Activated T-helper 1 cell treated with anti-CD3 and anti-CD28 coated beads, Interleukin-2, amount 50 U/mL, for 16 hours (primary cell): ENCODE measurements around the gene DPH2.

Source experiments
- DNase-seq, 2 donors: peaks; one replicate each; pipeline ENCODE4 v3.0.0-alpha.2; 2020; ENCODE audit warnings: low read depth in 1 of 2, low spot score in 1 of 2

The DPH2 gene

DNA sequence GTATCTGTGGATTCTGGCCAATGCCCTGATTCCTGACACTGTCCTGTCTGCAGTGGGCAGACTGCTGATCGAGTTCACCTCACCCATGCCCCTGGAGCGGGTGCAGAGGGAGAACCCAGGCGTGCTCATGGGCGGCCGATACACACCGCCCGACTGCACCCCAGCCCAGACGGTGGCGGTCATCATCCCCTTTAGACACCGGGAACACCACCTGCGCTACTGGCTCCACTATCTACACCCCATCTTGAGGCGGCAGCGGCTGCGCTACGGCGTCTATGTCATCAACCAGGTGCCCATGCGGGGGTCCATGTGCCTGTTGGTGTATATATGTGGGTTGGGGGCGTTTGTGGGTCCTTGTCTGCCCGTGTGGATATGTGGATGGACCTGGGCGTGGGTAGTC is 11.8 kb downstream of the DPH2 start:
- DNase-seq = no peak

DNA sequence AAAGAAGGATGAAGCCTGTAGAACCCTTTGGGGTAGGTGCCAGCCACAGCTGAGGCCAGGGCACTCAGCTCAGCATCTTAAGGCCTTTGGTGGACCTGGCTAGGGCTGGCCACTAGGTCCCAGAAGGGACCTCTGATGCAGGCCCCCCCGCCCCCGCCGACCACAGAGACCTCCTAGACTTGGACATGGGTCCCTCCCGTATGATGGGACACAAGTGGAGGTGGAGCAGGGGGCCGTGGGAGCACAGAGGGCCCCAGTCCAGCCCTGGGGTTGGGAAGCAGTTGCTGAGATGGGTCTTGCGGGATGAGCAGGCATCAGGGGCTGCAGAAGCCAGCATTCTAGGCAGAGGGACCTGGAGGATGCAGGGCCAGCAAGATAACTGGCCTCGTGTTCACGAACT is 12.4 kb downstream of the DPH2 start:
- DNase-seq = no peak

DNA sequence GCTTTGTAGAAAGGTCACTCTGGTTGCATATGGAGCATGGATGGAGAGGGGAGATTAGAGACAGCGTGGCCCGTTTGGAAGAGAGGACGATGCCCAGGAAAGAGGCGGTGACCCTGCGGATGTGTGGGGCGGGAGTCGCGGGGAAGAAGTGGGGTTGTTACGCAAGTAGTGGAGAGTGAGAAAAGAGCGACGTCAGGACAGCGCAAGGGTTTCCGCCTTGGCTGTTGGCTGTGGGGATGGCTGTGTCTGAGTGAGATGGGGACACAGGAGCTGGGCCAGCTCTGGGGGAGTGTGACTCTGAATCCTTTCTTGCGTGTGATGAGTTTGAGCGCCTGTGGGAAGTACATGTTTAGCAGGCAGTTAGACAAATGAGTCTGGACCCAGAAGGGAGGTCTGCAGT is 13.0 kb downstream of the DPH2 start:
- DNase-seq = no peak

DNA sequence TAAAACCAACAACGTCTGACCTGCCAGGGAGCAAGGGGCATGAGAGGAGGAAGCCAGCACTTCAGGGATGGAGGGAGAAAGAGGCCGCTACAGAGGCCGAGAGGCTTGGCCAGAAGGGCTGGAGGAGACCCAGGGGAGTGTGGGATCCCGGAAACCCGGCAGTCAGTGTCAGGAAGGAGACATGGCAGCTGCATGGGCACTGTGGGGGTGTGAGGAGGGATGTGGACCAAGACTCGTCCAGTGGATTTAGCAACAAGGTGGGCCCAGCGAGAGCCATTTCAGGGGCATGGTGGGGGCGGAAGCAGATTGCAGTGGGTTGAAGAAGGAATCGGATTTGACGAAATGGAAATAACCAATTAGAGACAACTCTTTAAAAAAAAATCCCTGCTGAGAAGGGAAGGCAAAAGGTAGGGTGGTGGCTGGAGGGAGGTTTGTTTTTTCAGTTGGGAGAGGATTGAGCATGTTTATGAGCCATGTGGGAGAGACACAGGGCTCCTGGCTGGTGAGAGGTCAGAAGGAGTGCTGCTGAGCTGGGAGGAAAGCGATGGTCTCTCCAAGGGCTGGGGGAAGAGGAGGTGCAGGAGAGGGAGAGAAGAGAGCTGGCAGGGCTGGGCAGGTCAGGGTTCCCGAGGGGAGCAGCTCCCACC is 13.6 kb downstream of the DPH2 start:
- no peak for DNase-seq

DNA sequence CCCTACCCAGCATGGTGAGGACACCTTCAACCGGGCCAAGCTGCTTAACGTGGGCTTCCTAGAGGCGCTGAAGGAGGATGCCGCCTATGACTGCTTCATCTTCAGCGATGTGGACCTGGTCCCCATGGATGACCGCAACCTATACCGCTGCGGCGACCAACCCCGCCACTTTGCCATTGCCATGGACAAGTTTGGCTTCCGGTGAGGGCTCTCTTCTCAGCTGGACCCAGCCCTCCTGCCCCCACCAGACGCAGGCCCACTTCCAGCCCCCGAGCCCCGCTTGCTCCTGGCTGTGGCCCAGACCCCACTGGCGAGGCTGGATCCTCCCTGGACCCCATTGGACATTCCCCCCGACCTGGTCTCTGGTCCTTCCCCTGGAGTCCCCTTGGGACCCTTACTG is 15.0 kb downstream of the DPH2 start:
- DNase-seq = no peak

DNA sequence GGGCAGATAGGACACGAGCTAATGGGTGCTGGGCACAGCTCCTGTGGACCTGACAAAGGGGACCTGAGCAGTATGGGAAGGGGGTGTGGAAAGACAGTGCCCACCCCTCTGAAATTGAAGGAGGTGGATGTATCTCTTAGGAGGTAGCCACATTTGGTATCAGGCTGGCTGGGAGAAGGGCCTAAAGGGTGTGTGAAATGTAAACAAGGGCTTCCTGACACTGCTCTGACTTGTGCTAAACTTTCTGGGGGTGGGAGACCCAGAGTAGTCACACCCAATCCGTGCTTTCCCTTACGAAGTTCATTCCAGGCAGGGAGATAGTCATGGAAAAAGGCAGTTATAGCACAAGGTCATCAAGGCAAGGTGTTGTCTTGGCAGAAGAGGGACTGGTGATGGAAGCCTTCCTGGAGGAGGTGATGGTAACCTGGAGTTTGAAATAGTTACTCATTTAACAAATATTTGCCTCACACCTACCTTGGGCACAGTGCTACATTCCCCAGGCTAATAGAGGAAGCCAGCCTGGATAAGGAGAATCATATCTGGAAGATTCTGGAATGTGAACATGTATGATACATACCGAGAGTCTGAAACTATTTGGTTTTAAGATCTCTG is 16.3 kb downstream of the DPH2 start:
- DNase-seq = no peak

DNA sequence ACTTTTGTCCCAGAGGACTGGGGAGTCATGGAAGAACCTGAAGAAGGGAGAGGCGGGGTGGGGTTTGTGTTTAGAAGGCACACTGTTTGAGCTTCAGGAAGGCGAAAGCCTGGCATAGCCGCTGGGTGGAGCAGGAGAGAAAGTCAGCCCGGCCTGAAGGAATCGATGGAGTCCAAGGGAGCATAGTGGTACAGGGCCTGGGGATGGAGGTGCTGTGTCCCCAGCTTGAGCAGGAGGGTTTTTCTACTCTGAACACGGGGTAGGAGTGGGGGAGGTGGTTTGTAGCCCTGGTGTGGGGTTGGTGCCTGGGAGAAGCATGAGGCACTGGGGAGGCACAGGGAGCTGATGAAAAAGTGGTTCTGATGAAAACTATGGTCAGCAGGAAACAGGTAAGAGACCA is 16.9 kb downstream of the DPH2 start:
- DNase-seq = no peak

DNA sequence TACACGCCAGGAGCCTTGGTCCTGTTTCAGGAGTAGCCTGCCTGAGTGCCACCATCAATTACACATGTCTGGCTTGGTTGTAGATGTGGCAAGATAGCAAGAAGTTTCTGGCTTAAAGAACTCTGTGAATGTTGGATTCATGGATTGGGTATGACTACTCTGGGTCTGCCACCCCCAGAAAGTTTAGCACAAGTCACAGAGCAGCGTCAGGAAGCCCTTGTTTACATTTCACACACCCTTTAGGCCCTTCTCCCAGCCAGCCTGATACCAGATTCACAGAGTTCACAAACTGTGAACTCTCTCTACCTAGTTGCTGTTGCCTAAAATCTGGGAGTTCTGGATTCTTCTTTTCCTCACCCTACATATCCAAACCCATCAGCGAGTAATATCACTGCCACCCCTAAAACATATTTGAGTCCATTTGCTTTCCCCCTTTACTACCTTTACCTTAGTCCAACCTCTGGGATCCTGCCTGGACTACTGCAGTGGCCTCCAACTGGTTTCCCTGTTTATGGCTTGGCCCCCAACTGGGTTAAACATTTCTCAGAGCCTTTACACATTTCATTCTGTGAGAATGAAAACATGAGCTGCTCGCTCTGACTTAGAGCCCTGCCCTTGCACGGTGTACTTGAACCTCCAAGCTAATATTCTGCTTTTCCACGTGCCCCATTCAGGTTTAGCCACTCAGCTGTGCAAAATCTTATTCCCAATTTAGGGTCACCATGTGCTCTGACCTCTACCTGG is 17.5 kb downstream of the DPH2 start:
- no peak for DNase-seq

DNA sequence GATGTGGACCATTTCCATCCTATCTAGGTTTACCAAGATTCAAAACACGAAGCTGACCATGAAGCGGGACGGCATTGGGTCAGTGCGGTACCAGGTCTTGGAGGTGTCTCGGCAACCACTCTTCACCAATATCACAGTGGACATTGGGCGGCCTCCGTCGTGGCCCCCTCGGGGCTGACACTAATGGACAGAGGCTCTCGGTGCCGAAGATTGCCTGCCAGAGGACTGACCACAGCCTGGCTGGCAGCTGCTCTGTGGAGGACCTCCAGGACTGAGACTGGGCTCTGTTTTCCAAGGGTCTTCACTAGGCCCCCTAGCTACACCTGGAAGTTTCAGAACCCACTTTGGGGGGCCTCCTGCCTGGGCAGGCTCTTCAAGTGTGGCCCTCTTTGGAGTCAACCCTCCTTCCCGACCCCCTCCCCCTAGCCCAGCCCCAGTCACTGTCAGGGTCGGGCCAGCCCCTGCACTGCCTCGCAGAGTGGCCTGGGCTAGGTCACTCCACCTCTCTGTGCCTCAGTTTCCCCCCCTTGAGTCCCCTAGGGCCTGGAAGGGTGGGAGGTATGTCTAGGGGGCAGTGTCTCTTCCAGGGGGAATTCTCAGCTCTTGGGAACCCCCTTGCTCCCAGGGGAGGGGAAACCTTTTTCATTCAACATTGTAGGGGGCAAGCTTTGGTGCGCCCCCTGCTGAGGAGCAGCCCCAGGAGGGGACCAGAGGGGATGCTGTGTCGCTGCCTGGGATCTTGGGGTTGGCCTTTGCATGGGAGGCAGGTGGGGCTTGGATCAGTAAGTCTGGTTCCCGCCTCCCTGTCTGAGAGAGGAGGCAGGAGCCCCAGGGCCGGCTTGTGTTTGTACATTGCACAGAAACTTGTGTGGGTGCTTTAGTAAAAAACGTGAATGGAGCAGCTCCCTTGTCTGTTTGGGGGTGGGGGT is 20.7 kb downstream of the DPH2 start:
- DNase-seq = no peak

DNA sequence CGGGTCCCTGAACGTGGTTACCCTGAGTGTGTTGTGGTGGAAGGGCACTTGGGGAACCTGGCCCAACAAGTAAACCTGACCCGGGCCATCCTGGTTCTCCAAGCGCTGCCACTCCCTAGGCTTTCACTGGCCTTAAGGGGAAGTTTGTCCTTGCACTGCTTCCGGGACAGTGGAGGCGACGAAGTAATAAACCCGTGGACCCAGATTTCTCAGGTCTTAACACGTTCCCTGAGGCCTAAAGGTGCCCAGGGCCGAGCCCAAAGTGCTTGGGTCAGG is 21.3 kb downstream of the DPH2 start:
- DNase-seq = no peak

DNA sequence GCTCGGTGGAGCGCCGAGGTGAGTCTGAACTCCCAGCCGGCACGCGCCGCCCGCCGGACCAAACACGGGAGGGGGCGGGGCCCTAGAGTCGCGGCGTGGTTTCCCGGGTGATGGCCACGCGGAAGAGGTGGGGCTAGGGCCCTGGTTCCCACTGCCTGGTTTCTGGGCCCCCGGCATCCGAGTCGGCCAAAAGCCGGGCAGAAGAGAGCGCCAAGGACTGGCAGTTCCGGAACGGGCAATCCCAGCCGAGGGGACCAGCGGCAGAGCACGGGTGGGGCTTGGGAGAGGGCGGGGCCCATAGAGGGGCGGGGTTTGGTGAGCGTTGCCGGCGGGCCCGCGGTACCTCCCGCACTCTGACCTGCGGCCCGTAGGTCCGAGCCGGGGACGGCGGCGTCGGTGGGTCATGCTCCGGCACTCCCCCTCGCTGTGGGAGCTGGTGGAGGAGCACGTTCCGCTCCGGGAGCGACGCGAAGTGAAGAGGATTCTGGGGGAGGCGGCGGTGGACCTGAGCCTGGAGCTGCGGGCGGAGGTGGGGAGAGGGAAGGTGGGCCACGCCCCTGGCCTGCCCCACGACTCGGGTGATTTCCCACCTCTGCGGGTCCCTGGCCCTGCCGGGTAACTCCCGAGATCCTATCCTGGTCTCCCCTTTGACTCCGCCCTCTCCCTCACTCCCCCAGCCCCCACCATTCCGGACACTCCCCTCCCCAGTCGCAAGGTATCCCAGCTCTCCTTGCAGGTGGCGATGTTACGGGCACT is 21.8 kb downstream of the DPH2 start, which contains the start of gene CCDC24:
Gene CCDC24 (plus strand): TSS at position 124 of the 756 bp plus-strand sequence. CDS start 280 bp downstream, at position 404.
- DNase-seq = peak; percentile 37 to 67

DNA sequence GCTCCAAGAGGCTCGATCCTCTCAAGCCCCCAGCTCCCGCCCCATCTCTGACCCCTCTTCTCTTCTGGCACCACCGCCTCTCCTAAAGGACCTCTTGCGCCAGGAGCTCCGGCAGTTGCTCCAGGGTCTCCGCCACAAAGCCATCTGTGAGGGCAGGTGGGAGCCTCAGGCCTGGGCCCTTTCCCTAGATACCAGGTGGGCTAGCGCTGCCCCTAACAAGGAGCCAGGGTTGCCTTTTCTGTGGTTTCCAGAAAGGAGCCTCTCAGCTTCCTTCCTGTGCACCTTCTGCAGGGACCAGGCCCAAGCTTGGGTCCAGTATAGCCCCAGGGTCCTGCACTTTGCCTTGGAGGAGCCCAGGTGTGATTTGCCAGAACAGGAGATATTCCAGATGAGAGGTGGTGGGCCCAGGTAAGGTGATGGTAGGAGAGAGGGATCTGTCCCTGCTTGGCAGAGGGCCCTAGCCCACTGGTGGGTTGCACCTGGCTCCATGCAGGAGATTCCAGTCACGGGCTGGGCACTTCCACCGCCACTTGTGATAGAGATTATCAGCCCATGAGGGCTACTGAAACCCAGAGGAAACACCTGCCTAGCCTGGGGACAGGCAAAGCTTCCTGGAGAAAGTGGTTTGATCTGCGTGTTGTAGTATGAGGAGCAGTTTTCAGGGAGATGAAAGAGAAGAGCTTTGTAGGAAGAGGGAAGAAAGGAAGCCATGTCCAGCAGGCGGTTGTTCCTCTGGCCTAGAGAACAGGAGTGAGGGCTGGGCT is 22.6 kb downstream of the DPH2 start:
- DNase-seq = no peak

DNA sequence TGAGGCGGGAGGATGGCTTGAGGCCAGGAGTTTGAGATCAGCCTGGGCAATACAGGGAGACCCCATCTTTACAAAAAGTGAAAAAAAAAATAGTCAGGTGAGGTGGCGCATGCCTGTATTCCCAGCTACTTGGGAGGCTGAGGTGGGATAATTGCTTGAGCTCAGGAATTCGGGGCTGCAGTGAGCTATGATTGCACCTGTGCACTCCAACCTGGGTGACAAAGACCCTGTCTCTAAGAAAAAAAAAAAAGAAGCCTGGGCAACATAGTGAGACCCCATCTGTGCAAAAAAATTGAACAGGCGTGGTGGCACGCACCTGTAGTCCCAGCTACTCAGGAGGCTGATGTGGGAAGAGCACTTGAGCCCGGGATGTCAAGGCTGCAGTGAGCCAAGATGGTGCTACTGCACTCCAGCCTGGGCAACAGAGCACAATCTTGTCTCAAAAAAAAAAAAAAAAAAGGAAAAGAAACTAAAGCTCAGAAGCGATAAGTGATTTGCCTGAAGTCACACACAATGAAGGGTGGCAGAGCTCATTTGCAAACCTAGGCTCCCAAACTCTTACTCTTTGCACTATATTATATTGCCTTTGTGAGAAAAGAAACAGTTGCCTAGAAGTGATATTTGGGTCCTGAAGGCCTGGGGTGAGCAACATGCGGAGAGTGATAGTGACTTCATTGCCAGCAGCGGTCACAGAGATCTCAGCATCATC is 23.6 kb downstream of the DPH2 start:
- no peak for DNase-seq

DNA sequence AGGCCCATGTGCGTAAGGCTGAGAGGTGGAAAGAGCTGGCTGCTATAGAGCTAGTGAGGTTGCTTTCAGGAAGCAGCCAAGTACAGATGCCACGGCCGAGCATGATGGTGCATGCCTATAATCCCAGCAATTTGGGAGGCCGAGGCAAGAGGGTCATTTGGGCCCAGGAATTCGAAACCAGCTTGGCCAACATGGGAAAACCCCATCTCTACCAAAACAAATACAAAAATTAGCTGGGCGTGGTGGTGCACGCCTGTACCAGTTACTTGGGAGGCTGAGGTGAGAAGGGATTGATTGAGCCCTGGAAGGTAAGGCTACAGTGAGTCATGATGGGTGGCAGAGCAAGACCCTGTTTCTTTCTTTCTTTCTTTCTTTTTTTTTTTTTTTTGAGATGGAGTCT is 24.3 kb downstream of the DPH2 start:
- no peak for DNase-seq

DNA sequence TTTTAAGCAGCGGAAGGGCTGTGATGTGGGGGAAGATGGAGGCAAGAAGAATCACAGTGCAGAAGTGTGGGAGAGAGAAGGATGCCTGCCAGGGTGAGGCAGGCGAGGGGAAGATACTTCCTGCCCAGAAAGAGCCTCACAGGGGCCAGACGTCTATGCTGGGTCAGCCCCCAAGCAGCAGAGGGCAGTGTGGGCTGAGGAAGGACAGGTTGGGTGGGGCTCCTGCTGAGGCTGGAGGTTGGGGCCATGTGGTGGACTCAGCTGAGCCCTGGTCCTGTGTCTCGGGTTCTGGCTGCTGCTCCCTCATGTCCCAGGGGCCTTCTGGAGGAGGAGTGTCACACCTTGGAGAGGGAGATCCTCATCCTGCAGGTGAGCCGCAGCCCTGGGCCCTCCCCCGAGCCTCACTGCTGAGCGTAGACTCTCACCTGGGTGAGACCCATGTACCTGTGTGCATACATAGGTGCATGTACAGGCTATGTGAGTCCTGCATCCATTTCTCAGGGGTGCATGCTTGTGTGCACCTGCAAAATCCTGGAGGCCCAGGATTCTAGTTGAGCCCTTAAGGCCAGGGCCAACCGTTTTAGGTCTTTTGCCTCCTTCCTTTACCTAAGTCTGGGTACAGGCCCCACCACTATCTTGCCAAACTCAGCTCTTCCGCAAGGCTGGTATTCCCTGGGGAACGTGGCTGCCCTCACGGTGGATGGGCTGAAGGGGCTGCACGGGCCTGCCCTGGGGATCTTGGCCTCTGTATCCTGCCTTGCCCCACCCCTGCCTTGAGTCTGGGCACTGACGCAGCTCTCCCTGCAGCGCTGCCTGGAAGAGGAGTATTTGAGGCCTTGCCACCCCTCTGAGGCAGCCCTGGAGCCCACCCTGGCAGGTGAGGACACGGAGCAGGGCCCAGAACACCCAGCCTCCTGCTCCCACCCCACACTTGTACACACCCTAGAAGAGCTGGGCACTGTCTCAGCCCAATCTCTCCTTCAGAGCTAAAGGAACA is 25.3 kb downstream of the DPH2 start:
- no peak for DNase-seq

DNA sequence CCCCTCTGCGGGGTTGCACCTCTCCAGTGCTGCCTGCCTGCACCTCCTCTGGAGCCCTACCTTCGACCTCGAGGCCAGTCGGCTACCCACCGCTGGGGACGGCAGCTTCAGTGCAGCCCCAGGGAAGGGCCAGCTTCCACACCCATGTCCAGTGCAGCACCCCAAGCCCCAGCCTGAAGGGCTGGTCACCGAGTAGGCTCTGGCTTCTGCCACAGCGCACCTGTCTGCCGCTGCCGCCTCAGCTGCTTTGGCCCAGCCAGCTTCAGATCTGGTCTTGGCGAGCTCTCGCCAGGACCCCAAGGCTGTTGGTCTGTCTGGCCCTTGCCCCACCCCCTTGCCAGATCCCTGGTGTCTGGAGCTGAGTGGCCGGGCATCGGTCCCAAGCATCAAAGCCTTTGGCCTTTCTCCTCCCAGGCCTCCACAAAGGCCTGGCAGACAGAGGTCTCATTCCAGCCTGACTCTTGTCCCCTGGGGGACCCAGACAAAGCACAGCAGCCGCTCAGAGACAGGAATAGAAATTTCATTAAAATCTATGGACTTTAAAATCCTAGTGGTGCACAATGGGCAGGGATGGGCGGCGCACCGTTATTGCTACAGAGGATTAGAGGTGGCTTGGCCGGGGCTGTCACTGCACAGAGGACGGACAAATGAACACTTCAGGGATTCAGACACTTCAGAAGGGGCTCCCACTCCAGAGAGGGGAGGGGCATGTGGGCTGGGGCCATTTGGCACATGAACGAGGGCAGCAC is 26.3 kb downstream of the DPH2 start:
- DNase-seq = no peak

DNA sequence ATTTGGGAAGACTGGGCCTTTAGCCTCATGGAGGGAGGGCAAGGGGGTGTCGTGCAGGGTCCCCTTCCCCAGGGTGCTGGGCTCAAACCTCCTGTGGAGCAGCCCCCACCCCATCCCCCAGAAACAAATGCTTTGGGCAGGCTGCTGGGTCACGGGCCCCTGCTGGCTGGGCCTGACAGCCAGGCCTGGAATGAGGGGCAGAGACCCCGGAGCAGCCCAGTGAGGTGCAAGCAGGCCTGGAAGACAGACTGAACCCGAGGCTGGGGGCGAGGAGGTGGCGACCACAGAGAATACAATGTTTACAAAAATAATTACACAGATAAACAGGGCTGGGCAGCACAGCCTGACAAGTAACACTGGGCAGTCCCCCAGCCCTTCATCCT is 26.9 kb downstream of the DPH2 start:
- DNase-seq = no peak
